Anterior cingulate cortex (tissue), 58 donors: ENCODE results near the gene TSPAN12.

Source experiments
- DNase-seq, 58 donors: peaks; one replicate each; lab custom pipeline; 2025; lab: John Stamatoyannopoulos, UW

The TSPAN12 gene

GRCh38 chr7:120843109-120843508 is 14.8 kb downstream of the TSPAN12 start:
- no peak for DNase-seq

- DNase-seq = peak in 1 of 58 donors; percentile 1
Measured at GRCh38 chr7:120842121-120842621, 15.8 kb downstream of the TSPAN12 start.

DNA sequence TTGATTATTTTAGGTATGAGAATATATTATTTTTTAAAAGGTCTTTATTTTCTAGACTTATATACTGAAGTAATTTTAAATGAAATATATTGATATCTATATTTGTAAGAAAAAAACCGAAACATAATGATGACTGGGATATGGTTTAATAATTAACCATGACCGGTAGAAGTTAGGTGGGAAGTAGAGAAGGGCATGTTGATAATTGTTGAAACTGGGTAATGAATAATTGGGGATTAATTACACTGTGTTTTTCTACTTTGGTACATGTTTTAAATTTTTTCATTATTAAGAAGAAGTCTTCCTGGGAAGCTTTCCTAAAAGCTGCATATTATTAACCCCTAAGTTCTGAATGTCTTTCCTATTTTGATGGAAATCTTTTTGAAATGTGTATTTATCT is 16.3 kb downstream of the TSPAN12 start:
- DNase-seq = no peak

DNA sequence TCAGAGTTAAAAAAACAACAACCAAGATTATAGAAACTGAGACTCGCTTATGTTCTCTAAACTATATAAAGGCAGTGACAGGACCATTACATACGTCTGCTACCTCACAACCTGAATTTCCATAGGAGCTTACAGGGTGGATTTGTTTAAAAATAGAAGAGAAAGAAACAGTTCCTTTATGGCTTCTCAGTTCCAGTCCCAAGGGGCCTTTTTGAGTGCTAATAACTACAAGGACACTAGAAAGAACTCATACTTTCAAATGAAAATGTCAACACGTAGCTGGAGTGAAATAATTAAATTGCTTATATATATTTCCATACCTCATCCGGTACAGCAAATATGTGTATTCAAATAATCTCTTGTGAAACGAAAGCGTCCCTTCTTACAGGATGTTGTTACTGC is 19.7 kb downstream of the TSPAN12 start:
- no peak for DNase-seq

- no peak for DNase-seq
Measured at GRCh38 chr7:120837599-120837998, 20.3 kb downstream of the TSPAN12 start.

DNA sequence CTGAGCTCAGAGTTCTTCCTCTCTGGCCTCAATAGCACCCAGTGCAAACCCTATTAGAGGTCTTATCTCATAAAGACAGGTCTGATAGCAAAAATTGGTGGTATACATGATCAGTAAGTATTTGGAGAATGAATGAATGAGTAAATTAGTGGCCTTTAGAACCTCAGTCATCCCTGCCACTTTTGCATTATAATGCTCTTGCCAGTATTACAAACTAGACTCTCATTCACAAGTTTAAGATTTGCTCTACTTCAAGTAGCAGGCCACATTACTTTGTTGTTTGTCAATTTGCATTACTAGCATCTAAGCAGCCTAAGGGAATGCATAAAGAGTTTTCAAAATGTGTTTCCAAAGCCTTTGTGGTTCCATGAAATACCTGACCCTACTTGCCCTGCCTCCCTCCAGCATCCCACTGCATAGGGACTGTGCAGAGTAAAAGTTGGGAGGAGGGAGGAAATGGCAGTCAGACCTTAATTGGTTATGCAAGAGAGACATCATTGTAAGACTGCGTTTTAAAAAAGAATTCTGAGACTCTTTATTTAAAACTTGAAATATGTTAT is 21.3 kb downstream of the TSPAN12 start:
- DNase-seq = no peak

DNA sequence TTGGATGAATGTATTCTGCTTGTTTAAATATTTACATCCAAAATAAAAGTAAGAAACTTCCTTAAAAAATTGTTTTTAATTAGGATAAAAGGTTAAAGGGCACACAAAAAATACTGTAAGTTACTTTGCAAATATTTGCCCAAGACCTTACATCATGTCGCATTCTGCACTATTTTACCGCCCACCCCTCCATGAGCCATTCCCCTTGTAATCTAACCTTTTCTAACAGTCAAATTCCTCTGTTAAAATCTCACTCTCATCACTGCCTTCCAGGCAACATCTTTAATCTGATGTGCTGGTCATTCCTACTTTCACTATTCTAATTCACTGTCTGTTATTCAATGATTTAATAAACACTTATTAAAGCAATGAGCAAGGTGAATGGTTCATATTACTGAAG is 23.2 kb downstream of the TSPAN12 start:
- no peak for DNase-seq

DNA sequence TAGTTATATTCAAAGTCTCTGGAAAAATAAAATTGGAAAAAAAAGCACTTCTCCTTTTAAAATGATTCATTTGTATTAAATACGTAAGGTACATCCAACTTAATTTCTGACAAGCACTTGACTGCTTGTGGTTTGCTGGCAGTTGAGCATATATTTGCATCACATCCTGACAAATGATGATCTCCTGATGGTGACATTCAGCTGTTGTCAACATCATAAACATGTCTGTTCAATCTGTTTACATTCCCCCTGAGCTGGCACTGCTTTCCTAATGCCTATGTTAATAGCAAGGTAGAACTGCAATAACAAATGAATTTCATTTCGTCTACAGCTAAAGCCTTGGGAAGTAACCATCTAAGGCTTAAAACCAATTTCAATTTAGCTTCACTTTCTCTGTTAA is 24.4 kb downstream of the TSPAN12 start:
- DNase-seq = no peak

DNA sequence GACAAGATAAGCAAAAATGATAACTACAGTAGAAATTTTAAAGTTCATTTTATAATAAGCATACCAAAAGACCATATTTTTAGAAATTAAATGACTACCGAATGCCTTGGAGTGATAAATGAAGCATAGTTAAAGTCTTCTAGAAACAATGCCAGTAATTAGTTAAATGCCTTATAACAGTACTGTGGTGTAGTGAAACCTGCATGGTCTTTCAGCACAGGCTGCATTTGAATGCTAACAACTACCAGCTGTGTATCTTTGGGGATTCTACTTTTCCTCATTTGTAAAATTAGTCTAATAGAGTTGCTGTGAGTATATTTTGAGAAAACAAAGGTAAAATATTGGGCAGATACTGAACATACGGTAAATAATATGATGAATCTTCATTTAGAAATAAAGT is 25.1 kb downstream of the TSPAN12 start:
- DNase-seq = no peak

GRCh38 chr7:120831260-120831659 is 26.7 kb downstream of the TSPAN12 start:
- DNase-seq = no peak

- DNase-seq = no peak
Measured at GRCh38 chr7:120829487-120829886, 28.5 kb downstream of the TSPAN12 start.

DNA sequence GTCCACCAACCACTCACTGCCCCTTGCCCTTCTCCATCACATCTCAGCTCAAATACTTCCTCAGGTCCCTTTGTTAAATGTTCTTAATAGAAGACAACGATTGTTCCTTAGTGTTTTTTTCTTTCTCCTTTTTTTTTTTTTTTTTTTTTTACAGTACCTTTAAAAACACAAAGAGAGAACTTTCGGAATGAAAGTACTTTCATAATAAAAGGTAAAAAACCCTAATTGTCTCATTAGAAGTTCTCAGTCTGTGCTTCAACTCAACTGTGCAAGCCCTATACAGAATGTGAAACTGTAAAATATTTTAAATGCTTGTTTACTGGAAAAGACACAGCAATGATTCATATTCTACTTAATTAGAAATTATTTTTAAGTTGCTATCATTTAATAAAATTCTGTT is 29.4 kb downstream of the TSPAN12 start:
- DNase-seq = no peak

DNA sequence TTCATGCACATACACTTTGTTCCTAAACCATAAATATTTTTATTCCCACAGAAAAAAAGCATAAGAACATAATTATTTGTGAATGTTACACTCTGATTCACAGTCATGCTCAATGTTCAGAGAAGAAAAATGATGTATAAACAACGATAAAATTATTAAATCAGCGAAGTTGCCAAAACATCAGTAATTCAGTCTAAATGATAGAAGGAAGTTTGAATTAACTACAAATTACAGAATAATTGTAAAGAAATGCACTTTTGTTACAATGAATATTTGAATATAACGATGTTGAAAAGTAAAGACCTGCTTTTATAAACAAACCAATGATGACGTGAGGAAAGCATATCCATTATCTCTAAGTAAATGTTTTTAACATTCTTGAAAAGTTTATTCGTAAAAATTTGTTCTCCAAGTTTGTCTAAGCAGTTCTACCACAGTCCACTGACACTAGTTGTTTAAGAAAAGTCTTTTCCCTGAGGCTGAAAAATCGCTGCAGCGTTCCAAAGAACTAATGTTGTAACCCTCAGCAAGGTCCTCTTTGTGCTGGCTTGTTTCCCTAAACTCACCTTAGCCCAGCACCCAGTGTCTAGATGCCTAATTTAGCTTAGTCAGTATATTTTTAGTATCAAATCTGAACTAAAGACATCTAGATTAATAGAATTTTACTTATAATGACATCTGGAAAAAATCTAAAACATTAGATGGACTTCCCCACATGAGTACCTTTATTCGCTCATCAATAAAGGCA is 30.4 kb downstream of the TSPAN12 start:
- DNase-seq = no peak

DNA sequence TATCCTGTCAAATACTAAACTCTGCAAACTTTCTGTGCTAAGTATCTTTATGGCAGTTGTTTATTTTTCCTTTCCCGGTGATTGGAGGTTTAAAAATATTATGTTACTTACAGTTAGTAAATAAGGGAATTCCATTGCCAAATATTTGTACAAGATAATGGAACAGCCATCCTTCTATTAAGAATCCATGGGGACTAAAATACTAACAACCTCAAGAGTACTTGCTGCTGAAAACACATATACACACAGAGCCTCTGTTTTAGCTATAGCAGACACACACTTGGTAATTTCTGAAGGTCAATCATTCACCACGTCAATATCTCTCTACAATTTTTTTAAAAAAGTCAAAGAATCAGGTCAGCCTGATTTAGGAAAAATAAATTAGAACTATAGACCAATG is 32.4 kb downstream of the TSPAN12 start:
- no peak for DNase-seq

DNA sequence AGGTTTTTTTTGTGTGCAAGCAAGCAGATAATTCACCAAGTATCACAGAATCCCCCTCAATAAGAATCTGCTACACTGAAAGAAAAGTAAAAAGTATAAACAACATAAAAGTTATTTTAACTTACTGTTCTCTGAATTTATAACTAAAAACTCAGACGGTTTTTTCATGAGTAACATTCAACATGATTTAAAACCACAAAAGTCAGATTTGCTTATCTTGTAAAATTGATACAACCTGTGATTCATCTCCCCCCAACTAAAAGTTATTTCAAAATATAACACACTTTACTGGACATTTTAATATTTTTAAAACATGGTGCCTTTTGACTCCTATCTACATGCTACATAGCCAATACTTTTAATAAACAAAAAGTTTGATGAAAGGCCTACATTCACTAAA is 32.8 kb downstream of the TSPAN12 start:
- no peak for DNase-seq

DNA sequence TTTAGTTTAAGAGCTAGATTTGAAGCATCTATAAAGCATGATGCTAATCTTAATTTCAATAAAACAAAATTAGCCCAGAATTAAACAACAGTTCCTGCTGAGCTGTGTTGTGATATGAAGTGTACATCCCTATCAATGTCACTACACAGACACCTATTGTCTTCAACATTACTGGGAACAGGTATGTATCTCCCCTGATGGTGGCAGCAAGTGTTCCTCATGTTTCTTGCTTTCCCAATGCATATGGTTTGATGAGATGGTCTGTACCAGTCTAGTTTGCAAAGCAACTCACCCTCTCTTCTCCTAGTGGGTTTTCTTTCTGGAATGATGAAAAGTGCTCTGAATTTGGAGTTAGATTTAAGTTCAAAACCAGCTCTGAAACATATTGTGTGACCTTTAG is 38.1 kb downstream of the TSPAN12 start:
- no peak for DNase-seq

DNA sequence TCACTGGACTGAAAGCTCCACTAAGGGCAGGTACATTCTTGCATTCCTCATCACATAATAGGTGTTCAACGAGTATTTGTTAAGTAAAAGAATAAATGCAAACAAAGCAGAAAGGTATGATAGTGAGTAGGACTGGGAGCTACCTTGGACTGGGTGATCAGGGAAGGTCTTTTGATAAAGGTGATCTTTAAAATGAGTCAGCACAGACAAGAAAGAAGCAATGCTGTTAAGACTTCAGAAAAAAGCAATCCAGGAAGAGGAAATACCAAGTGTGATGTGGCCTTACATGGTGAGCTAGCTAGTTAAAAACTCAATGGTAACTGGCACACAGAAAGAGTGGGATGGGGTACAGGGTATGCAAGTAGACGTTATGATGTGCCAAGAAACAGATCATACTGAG is 40.1 kb downstream of the TSPAN12 start:
- no peak for DNase-seq

DNA sequence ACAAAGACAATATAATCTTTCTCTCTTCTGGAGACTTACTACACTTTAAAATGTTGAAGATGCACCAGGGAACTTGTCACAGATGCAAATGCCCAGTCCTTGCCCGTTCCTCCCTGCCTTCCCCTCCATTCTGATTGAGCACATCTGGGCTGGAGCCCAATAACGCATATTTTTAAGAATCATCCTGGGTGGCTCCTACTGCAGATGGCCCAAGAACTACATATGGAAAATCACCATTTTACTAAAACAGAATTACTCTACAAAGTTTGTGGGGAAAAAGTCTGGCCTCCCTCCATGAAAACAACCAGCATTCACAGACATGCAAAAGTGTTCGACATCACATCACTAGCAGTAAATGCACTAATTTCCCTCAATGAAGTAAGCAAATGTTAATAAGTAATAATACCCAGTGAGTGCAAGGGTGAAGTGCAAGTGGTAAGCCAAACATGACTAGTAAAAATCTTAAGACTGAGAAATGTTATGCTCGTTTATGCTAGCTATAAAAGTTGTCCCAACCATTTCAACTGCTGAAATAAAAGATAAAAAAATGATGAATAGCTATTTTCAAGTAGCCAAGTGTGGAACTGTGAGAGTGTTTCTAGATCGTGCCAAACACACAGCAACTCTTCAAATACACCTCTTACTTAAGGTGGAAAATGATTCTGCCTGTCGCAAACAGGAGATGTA is 43.5 kb downstream of the TSPAN12 start:
- no peak for DNase-seq

DNA sequence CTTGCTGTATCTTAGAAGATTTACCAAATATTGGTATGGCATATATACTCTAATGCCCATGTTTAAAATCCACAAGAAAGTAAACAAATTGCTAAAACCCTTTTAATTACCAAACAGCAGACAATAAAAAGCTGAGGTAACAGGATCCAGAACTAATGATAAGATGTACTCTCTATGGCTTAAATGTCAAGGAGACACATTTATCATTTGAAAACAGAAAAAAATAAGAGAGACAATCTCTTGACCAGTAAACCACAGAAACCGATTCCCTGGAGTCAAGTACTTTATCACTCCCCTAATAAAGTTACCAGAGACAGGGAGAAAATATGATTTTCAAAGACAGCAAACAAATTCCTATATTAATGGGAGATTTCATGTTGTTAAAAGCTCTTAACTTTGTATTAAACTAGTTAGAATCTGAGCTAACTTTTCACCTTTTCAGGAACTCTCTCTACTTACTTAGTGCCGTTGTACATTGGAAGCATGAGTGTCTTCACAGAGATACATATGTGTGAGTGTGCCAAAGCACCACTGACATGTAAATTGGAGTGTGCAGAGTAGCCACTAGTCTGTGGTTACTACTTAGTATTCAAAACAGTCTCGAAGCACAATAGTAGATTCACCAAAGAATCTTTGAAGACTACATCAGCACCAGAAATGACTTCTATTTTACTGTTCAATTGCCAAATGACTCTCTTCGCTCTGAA is 44.2 kb downstream of the TSPAN12 start:
- no peak for DNase-seq

DNA sequence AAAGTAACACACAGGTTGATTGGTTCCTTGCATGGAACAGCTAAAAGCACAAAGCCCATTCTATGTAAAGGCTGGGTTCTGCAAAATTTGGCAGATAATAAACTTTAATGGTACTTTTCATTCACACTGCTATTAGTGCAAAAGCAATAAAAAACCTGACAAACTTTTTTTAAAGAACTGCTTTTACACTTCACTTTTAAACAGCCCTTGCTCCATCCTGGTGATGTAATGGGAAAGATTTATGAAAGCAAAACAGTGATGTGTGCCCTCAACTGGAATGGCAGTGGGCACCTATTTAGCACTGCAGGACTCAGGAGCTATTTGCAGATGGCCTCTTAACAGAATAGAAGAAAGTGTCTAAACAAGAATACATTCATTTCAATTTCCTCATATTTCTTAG is 44.9 kb downstream of the TSPAN12 start:
- no peak for DNase-seq

- DNase-seq = no peak
Measured at GRCh38 chr7:120809260-120809659, 48.7 kb downstream of the TSPAN12 start.
